Stomach smooth muscle (tissue), 2 donors: ENCODE results near the gene CSNK2A1.
"Not testable (repeated sequence)": the region's sequence is repeated elsewhere in the genome, so short reads cannot be mapped to it uniquely, and the experiment has no call there.

ENCODE experiments used
- H3K27ac ChIP-seq: one replicate; pipeline ENCODE4 v1.7.0; 2013; ENCODE audit warnings: mild to moderate bottlenecking, low read length, inconsistent platforms
- H3K27me3 ChIP-seq, 2 donors: one replicate each; pipeline ENCODE4 v1.7.0; 2013; ENCODE audit warnings: low read length in 2 of 2; ENCODE audit not compliant: insufficient read depth in 2 of 2, control insufficient read depth in 1 of 2
- H3K36me3 ChIP-seq, 2 donors: one replicate each; pipeline ENCODE4 v1.7.0; 2013; ENCODE audit warnings: low read length in 2 of 2; ENCODE audit not compliant: control insufficient read depth in 2 of 2, insufficient read depth in 2 of 2
- H3K4me1 ChIP-seq: one replicate; pipeline ENCODE4 v1.7.0; 2013; ENCODE audit warnings: low read length; ENCODE audit not compliant: control insufficient read depth, insufficient read depth
- H3K4me3 ChIP-seq, 2 donors: one replicate each; pipeline ENCODE4 v1.7.0; 2013; ENCODE audit warnings: low read length in 2 of 2
- H3K9ac ChIP-seq, 2 donors: one replicate each; pipeline ENCODE4 v1.7.0; 2013; ENCODE audit warnings: low read length in 2 of 2, mild to moderate bottlenecking in 1 of 2
- H3K9me3 ChIP-seq, 2 donors: one replicate each; pipeline ENCODE4 v1.7.0; 2013; ENCODE audit warnings: low read length in 2 of 2; ENCODE audit not compliant: control insufficient read depth in 2 of 2
- donor health status: healthy.
- donor health status: Pancreatic carcinoma.

The CSNK2A1 gene

DNA sequence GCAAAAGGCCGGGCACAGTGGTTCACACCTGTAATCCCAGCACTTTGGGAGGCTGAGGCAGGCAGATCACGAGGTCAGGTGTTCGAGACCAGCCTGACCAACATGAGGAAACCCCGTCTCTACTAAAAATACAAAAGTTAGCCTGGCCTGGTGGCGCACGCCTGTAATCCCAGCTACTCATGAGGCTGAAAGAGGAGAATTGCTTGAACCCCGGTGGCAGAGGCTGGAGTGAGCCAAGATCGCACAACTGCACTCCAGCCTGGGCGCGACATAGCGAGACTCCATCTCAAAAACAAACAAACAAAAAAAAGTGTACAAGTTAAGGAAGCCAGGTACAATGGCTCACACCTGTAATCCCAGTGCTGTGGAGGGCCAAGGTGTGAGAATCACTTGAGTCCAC, 91.6 kb downstream of the CSNK2A1 start:
- not testable (repeated sequence) for H3K4me3 ChIP-seq, H3K9me3 ChIP-seq, H3K27me3 ChIP-seq, H3K27ac ChIP-seq, H3K4me1 ChIP-seq, H3K9ac ChIP-seq, H3K36me3 ChIP-seq

GRCh38 chr20:445514-446336, 97.9 kb downstream of the CSNK2A1 start:
- no peak overlapping the region for H3K27ac ChIP-seq
- no peaks in the 10 kb centered on the region for H3K9me3 ChIP-seq
- no peaks in the 10 kb centered on the region for H3K27me3 ChIP-seq
- H3K4me3 ChIP-seq, result no peak overlapping the region
- H3K9ac ChIP-seq, result no peak overlapping the region
- peaks cover 2% of the 10 kb centered on the region for H3K4me1 ChIP-seq
- peaks cover 20 to 29% of the 10 kb centered on the region in 2 donors for H3K36me3 ChIP-seq

- H3K9me3 ChIP-seq, result no peaks in the 10 kb centered on the region
- no peak overlapping the region for H3K4me3 ChIP-seq
- H3K27me3 ChIP-seq, result no peaks in the 10 kb centered on the region
- no peak overlapping the region for H3K9ac ChIP-seq
- H3K36me3 ChIP-seq, result peaks cover 27 to 36% of the 10 kb centered on the region in 2 donors
- peaks cover 2% of the 10 kb centered on the region for H3K4me1 ChIP-seq
- H3K27ac ChIP-seq, result no peak overlapping the region
Measured at GRCh38 chr20:444862-445426, 98.6 kb downstream of the CSNK2A1 start.

DNA sequence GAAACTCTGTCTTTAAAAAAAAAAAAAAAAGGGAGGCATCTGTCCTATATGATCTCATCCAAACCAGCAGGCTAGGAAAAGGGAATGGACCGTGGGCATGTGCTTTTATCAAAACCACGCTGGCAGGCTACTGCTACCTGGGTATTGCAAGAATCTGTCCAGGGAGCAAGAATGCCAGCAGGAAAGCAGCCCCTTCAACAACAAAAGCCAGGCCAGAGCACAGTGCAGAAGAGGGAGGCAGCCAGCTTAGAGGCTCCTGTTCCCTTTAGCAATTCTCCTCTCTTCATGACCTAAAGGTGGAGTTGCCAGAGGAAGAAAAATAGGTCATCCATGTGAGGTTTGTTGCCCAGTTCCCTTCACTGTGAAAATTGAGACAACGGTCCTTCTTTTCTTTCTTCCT, 99.5 kb downstream of the CSNK2A1 start:
- Histone ChIP-seq H3K4me1 (peaks cover 2% of the 10 kb centered on the region), H3K27ac (no peak overlapping the region), H3K27me3 (no peaks in the 10 kb centered on the region), H3K9me3 (no peaks in the 10 kb centered on the region), H3K4me3 (no peak overlapping the region), H3K36me3 (peaks cover 31 to 43% of the 10 kb centered on the region in 2 donors), H3K9ac (no peak overlapping the region)

DNA sequence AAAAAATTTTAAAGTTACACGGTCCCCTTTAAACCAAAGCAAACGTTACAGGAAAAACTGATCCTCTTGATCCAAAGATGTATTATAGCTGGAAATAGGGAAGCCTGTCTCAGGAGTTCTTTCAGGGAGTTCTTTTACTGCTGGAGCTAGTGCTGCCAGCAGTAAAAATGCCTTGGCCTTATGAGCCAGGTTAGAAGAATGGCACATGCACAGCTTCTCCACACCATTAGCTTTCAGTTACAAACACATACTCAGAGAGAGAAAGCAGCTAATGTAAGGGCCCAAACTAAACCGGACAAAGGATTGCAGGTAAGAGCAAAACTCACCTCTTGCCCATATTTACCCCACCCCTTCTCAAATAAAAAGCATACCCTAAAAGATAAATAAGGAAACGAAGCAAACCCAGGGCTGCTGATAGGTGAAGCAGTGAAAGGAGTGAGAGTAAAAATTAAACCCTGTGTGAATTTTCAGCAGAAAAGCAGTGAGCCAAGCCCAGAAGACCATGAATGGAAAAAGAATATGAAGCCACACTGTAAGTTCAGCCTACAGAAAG, 100.3 kb downstream of the CSNK2A1 start:
- no peak overlapping the region for H3K27ac ChIP-seq

DNA sequence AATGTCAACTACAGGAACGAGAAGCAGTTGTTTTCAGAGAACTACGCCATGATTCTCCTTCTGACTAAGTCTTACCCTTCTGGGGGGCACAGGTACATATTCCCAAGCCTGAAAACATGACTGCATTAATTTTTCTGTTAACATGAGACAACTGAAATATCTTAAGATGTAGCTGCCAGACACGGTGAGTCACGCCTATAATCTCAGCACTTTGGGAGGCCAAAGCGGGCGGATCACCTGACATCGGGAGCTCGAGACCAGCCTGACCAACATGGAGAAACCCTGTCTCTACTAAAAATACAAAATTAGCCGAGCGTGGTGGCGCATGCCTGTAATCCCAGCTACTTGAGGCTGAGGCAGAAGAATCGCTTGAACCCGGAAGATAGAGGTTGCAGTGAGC, 103.0 kb downstream of the CSNK2A1 start:
- H3K9me3 ChIP-seq, result no peaks in the 10 kb centered on the region
- no peaks in the 10 kb centered on the region for H3K4me1 ChIP-seq
- H3K4me3 ChIP-seq, result no peak overlapping the region
- H3K9ac ChIP-seq, result no peak overlapping the region
- no peaks in the 10 kb centered on the region for H3K27me3 ChIP-seq
- H3K27ac ChIP-seq, result no peak overlapping the region
- peaks cover 44 to 63% of the 10 kb centered on the region in 2 donors for H3K36me3 ChIP-seq

More for the DNA sequence above, 100.3 kb downstream of the CSNK2A1 start:
- H3K4me3 ChIP-seq, result no peak overlapping the region
- H3K9ac ChIP-seq, result no peak overlapping the region
- H3K36me3 ChIP-seq, result peaks cover 36 to 51% of the 10 kb centered on the region in 2 donors
- no peaks in the 10 kb centered on the region for H3K27me3 ChIP-seq
- no peaks in the 10 kb centered on the region for H3K9me3 ChIP-seq
- H3K4me1 ChIP-seq, result peaks cover 2% of the 10 kb centered on the region

DNA sequence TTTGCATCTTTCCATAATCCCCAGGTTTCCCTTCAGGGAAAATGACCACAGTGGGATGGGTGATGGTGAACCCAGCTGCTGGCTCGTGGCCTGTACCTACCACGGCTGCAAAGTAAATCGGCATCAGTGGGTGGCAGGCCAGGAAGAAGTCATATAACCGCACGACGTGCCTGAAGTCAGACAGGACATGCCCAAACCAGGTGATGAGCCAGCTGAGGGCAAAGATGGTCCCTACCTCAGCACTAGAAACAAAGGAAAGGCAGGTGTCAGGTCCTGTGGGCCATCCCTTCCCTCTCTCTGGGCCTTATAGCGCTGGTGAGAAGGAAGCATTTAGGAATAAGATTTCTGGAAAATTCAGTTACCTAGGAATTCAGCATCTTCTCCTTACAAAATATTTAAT, 103.4 kb downstream of the CSNK2A1 start:
- no peaks in the 10 kb centered on the region for H3K9me3 ChIP-seq
- H3K9ac ChIP-seq, result no peak overlapping the region
- no peak overlapping the region for H3K27ac ChIP-seq
- H3K36me3 ChIP-seq, result peaks cover 48 to 64% of the 10 kb centered on the region in 2 donors
- no peak overlapping the region for H3K4me3 ChIP-seq
- H3K4me1 ChIP-seq, result no peaks in the 10 kb centered on the region
- no peaks in the 10 kb centered on the region for H3K27me3 ChIP-seq

GRCh38 chr20:438571-439469, 104.8 kb downstream of the CSNK2A1 start:
- no peak overlapping the region for H3K4me3 ChIP-seq
- no peak overlapping the region for H3K27ac ChIP-seq
- H3K9me3 ChIP-seq, result no peaks in the 10 kb centered on the region
- no peak overlapping the region for H3K9ac ChIP-seq
- H3K36me3 ChIP-seq, result peaks cover 47 to 64% of the 10 kb centered on the region in 2 donors
- no peaks in the 10 kb centered on the region for H3K4me1 ChIP-seq
- no peaks in the 10 kb centered on the region for H3K27me3 ChIP-seq

DNA sequence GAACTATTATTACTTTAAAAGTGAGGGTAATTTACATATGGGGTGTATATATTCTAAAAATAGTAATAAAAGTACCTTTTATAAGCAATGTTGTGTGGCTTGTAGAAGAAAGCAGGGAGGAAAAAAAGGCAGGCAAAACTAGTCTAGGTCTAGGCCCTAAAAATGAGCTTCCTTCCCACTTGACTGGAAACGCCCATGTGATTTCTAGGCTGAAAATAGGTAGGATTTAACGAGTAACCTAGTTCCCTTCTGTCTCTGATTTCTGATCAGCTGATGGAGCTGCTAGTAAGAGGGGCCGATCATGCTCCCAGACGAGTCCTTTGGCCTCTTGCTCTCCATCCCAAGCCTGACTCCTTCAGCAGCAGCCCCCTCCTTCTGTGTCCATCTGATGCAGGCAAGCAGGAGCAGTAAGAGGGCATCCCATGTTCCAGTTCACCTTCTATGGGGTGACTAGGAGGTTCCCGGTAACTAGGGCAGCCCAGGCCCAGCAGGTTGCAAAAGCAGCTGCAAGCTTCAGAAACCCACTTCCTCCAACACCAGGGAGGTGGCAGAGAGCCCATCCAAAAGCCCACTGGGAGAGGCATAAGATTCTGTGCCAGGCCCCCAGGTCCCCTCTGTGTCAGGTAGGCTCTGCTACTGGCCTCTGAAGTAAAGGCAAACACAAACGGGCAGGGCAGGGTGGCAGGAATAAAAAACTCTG, 105.7 kb downstream of the CSNK2A1 start:
- no peaks in the 10 kb centered on the region for H3K9me3 ChIP-seq
- no peak overlapping the region for H3K4me3 ChIP-seq
- H3K9ac ChIP-seq, result peak overlapping the region in 1 of 2 donors; percentile 21
- no peaks in the 10 kb centered on the region for H3K27me3 ChIP-seq
- H3K36me3 ChIP-seq, result peaks cover 47 to 64% of the 10 kb centered on the region in 2 donors
- H3K4me1 ChIP-seq, result peaks cover 2% of the 10 kb centered on the region
- no peak overlapping the region for H3K27ac ChIP-seq

- Histone ChIP-seq H3K27ac (no peak overlapping the region), H3K4me1 (peaks cover 2% of the 10 kb centered on the region), H3K9ac (no peak overlapping the region), H3K9me3 (no peaks in the 10 kb centered on the region), H3K4me3 (no peak overlapping the region), H3K36me3 (peaks cover 45 to 62% of the 10 kb centered on the region in 2 donors), H3K27me3 (no peaks in the 10 kb centered on the region)
Measured at GRCh38 chr20:436476-436875, 107.1 kb downstream of the CSNK2A1 start.
